HG03565 (cell line): ENCODE measurements around the gene UBA5.
"Not testable (repeated sequence)": the region's sequence is repeated elsewhere in the genome, so short reads cannot be mapped to it uniquely, and the experiment has no call there.

Experiments used
- ATAC-seq: cut with Tn5 transposase; IDR thresholded peaks from one replicate; pipeline ENCODE4 v1.9.1; 2021; ENCODE audit warnings: mild to moderate bottlenecking, moderate library complexity; ENCODE audit not compliant: unreplicated experiment

The UBA5 gene

GRCh38 chr3:132660052-132660810 lies at the start of gene UBA5:
TSS of gene UBA5 (plus strand) at chr3:132660329. CDS start at chr3:132660538, 209 bp downstream.
- ATAC-seq, result peak; percentile 59

- ATAC-seq, result not testable (repeated sequence)
Observed at GRCh38 chr3:132615301-132615700, 44.8 kb upstream of the UBA5 start.

- no peak for ATAC-seq
Observed at GRCh38 chr3:132615881-132616280, 44.2 kb upstream of the UBA5 start.

- ATAC-seq, result no peak
Observed at GRCh38 chr3:132616780-132617179, 43.3 kb upstream of the UBA5 start.

GRCh38 chr3:132622148-132622547 lies 38.0 kb upstream of the UBA5 start:
- no peak for ATAC-seq

GRCh38 chr3:132622761-132623160 lies 37.4 kb upstream of the UBA5 start:
- no peak for ATAC-seq

GRCh38 chr3:132623646-132624045 lies 36.5 kb upstream of the UBA5 start:
- no peak for ATAC-seq

GRCh38 chr3:132624790-132625189 lies 35.3 kb upstream of the UBA5 start:
- no peak for ATAC-seq

GRCh38 chr3:132625613-132626012 lies 34.5 kb upstream of the UBA5 start:
- ATAC-seq, result peak; percentile 89

- ATAC-seq, result no peak
Observed at GRCh38 chr3:132626955-132627354, 33.2 kb upstream of the UBA5 start.

- no peak for ATAC-seq
Observed at GRCh38 chr3:132628157-132628556, 32.0 kb upstream of the UBA5 start.

GRCh38 chr3:132629928-132630327 lies 30.2 kb upstream of the UBA5 start:
- no peak for ATAC-seq

- no peak for ATAC-seq
Observed at GRCh38 chr3:132630612-132631011, 29.5 kb upstream of the UBA5 start.

GRCh38 chr3:132635052-132635451 lies 25.1 kb upstream of the UBA5 start:
- ATAC-seq, result no peak

GRCh38 chr3:132637590-132637989 lies 22.5 kb upstream of the UBA5 start:
- ATAC-seq, result no peak

- ATAC-seq, result no peak
Observed at GRCh38 chr3:132638706-132639105, 21.4 kb upstream of the UBA5 start.

- ATAC-seq, result not testable (repeated sequence)
Observed at GRCh38 chr3:132641427-132641826, 18.7 kb upstream of the UBA5 start.

- no peak for ATAC-seq
Observed at GRCh38 chr3:132641837-132642538, 18.1 kb upstream of the UBA5 start.

- no peak for ATAC-seq
Observed at GRCh38 chr3:132642539-132642847, 17.6 kb upstream of the UBA5 start.

GRCh38 chr3:132643366-132643765 lies 16.8 kb upstream of the UBA5 start:
- no peak for ATAC-seq

GRCh38 chr3:132645058-132645457 lies 15.1 kb upstream of the UBA5 start:
- ATAC-seq, result no peak

GRCh38 chr3:132650153-132650552 lies 10.0 kb upstream of the UBA5 start:
- no peak for ATAC-seq
